Peyer's patch (tissue), 4 donors: ENCODE measurements around the gene DNHD1.

Source experiments
- CTCF ChIP-seq, 6 experiments: fragments of 450-650 bp in 4 of 6; fragments of 200-600 bp in 2 of 6; sonication (generic) in 1 of 6; IDR thresholded peaks; one replicate each; pipeline ENCODE4 v1.5.1; 2017 to 2019; ENCODE audit warnings: antibody characterized with exemption in 6 of 6, mild to moderate bottlenecking in 3 of 6, moderate library complexity in 1 of 6
- POLR2A ChIP-seq, 2 donors: fragments of 450-650 bp; IDR thresholded peaks; one replicate each; pipeline ENCODE4 v1.5.1; 2017; ENCODE audit warnings: antibody characterized with exemption in 2 of 2, mild to moderate bottlenecking in 2 of 2, moderate library complexity in 2 of 2

GRCh38 chr11:6529266-6529665 lies 32.2 kb downstream of the DNHD1 start:
- TF ChIP-seq CTCF (IDR thresholded peaks at IDR 0.05) = no peak
- no peak for TF ChIP-seq POLR2A (IDR thresholded peaks at IDR 0.05)
